ENCODE results near the gene FBXO31. TPM values are rescaled to one million over a fixed set of nuclear protein-coding genes. Genes with fewer than 3 reads are reported as not detected.
"Not testable (repeated sequence)": the region's sequence is repeated elsewhere in the genome, so short reads cannot be mapped to it uniquely, and the experiment has no call there.

FBXO31 gene
- total RNA-seq, 1 donor = 21.3 TPM

DNA sequence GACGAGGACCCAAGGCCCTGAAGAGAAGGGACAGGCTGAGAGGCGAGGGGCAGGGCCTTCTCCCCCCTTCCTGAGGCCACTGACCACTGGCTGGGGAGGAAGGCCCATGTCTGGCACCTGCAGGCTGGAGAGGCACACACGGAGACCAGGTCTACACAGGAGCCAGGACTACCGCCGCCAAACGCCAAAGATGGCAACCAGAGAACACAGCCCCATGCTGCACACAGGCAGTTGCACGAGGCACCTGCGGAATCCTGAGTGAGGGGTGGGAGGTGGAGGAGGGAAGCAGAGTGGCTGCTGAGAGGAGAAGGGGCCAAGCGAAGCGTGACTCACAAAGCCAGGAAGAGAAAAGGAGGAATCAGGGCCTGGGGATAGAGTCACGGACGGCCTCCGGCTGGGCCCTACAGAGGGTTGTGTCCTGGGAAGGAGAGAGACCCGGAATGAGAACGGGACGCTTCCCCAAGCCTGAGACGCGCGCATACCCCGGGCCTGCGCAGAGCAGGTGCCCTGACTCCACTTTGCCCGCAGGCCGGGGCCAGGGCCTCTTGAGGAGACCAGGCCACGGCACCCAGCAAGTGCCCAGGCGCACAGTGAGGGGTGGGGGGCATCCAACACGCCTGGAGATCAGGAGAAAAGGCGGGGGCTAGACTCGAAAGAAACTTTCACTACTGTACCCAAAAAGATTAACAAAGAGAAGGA is 37.7 kb downstream of the FBXO31 start:
- no peak for DNase-seq (ENCODE audit: low read depth in 2 of 3, low spot score in 2 of 3)

DNA sequence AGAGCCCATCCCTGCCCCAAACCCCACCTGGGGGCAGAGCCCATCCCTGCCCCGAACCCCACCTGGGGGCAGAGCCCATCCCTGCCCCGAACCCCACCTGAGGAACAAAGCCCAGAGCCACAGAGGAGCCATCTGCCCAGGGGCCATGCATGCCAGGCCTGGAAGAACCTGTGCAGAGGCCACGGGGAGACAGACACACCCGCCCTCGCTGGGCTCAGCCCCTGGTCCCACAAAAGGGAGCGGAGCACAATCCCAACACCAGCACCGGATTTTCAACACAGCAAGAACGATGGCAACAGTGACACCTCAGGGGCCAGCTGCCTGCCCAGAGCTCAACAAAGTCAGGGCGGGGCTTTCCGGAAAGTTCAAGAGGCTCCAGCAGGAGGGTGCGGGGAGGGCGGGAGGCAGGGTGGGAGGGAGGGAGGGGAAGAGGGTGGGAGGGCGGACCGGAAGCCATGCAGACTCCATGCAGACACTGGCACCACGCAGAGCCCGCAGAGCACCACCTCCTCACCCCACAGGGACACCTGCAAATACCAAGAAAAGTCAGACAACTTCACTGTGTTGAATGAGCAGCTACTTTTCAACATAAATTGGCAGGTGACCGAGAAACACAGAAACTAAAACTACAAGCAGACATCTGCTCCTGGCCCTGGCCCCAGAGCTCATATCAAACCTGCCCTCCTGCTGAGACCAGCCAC is 38.5 kb downstream of the FBXO31 start:
- peak in 2 of 3 donors; percentile 6 to 9 for DNase-seq (ENCODE audit: low read depth in 2 of 3, low spot score in 2 of 3)

DNA sequence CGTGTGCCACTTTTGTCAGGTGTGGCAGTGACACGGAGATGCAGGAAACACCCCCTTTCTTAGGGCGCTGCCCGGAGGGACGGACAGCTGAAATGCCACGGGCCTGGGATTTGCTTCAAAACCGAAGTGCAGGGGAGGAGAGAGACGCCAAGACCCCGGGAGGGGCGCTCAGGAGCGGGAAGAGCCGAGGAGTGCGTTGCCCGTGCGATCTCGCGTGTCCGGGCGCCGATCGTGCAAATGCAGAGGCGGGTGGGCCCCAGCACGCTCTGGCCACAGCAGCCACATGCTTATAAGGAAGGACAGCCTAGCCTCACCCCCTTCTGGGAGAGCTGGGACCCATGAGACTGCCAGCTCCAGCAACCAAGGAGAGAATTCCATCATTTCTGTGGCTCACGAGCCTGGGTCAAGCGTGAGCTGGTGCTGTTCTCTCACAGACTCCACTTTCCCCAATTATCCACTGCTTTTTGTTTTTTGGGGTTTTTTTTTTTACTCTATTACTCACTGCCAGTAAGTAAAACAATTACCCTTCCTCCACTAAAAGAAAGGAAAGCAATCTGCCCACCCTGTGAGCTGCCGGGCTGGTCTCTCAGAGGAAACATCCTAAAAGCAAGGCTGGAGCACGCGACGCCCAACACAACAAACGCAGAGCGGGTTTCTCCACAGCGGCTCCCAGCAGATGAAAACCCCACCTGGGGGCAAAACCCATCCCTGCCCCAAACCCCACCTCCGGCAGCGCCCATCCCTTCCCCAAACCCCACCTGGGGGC is 39.2 kb downstream of the FBXO31 start:
- DNase-seq (ENCODE audit: low read depth in 2 of 3, low spot score in 2 of 3) = no peak

DNA sequence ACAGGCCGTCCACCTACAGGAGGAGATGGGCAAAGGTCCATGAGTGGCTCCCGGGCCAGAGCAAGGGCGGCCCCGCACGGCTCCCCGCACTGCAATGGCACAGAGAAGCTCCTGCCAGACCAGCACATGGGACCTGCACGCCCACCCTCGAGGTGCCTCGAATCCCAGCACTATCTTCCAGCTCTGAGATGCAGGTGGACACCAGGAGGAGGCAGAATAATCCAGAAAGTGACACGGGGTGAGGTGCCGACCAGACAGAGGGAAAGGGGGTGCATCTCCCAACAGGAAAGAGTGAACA is 39.9 kb downstream of the FBXO31 start:
- no peak for DNase-seq (ENCODE audit: low read depth in 2 of 3, low spot score in 2 of 3)

DNA sequence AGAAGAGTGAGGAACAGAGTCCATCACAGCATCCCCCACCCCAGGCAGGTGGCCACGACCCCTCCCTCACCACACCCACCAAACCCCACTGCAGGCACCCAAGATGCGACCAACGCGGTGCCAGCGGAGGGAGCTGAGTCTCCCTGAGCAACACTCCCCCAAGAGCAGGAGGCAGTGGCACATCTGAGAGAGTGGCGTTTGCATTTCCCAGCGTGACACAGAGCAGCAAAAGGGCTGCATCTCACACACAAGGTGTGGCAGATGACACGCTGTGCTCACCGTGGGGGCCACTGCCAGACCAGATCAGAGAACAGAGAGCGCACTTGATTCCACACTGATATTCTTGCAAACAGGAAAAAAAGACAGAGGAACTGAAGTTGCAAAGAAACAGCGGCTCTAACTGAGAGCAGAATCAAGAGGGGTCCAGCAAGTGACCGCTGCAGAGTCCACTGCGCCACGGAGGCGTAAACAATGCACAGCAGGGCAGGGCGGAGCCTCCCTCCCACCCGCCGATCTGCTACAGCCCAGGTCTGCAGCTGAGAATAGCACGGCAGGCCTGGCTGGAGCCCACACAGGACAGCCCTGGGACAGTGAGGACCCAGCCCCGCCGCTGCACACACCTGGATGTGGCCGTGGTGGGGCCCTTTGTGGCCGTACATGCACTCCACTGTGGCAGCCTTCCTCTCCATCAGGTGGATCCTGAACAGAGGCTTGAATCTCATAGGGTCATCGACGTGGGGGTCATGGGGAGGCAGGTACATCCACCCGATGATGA is 40.4 kb downstream of the FBXO31 start:
- no peak for DNase-seq (ENCODE audit: low read depth in 2 of 3, low spot score in 2 of 3)

DNA sequence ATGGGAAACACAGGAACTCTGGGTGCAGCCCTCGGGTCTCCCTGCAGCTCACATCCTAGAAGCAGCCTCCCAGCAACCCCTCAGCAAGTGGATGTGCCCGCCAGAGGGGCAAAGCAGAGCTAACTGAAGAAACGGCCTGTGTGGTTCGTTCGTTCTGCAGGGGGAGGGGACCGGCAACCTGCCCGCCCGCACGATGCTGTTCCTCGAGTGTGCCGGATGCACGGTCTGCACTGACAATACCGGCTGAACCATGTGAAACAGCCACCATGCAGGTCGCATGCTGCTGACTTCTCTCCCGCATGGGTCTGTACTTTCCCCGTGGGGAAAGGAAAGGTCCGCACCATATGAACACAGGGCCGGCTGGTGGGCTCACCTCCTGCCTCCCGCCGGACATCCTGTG is 41.1 kb downstream of the FBXO31 start:
- DNase-seq (ENCODE audit: low read depth in 2 of 3, low spot score in 2 of 3) = no peak

DNA sequence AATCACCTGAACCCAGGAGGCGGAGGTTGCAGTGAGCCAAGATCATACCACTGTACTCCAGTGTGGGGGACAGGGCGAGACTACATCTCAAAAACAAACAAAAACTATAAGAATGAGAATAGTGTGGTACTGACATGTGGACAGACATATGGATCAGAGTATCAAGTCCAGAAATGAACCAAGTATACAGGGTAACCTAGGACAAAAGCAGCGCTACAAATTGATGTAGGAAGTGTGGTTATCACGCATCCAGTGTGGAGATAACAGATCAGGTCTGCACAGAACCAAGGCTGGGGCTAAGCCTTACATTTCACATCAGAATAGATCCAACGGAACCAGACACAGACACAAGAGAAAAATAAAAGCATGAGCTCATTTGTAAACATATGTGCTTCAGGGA is 43.4 kb downstream of the FBXO31 start:
- no peak for DNase-seq (ENCODE audit: low read depth in 2 of 3, low spot score in 2 of 3)

DNA sequence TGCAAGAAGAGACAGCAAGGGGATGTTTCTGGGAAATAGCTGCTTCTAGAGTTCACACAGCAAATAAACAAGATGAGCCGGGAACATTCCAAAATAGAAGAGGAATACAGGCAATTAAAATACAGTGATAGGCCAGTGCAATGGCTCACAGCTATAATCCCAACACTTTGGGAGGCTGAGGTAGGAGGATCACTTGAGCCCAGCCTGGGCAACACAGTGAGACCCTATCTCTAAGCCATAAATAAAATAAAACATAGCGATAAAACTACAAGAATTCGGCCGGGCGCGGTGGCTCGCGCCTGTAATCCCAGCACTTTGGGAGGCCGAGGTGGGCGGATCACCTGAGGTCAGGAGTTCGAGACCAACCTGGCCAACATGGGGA is 43.9 kb downstream of the FBXO31 start:
- not testable (repeated sequence) for DNase-seq (ENCODE audit: low read depth in 2 of 3, low spot score in 2 of 3)

DNA sequence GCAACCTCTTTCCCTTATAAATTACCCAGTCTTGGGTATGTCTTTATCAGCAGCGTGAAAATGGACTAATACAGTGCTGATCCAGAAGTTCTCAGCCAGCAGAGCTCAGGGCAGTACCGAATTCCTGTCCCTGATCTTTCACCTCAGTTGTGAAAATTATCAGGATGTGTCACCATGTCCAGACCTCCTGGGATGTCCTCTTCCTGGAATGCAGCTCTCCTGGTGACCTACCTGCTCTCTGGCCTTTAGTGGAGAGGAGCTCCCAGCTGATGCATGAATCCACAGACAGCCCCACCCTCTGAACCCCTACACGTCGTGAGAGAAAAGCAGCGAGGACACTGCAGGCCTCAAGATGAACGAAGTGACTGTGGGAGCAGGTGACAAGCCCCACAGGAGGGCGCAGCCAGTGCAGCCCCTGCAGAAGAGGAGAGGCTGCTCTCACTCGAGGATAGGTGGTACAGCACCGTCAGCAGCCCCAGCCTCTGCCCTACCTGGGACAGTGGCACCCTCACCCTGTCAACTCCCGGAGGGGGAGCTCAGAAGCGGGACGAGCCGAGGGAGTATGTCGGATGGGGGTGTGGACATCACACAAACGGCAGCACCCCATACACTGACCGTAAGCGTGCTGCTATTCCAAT is 44.4 kb downstream of the FBXO31 start:
- no peak for DNase-seq (ENCODE audit: low read depth in 2 of 3, low spot score in 2 of 3)

DNA sequence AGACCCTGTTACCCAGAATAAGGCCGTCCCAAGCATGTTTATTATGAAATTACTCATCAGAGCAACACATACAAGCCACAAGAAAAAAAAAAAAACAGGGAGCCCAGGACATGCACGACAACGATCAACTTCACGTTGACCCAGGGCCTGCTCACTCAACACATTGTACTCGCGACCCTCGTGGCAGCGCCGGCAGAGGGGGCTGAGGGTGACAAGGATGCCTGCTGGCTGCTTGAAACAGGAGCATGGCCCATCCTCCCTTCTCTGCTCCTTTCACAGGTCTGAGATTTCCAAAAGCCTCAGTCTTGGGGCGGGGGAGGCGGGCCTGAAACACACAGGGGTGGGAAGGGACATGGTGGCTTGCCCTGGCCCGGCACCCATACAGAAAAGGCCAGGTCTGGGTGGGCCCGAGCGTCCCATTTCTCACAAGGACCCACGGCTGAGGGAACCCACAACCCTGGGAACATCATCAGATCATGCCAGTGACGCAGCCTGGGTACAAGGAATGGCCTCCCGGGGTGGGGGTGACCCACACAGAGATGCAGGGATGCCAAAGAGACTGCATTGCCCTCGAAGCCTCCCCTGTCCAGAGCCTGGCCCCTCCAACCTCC is 45.3 kb downstream of the FBXO31 start:
- no peak for DNase-seq (ENCODE audit: low read depth in 2 of 3, low spot score in 2 of 3)

DNA sequence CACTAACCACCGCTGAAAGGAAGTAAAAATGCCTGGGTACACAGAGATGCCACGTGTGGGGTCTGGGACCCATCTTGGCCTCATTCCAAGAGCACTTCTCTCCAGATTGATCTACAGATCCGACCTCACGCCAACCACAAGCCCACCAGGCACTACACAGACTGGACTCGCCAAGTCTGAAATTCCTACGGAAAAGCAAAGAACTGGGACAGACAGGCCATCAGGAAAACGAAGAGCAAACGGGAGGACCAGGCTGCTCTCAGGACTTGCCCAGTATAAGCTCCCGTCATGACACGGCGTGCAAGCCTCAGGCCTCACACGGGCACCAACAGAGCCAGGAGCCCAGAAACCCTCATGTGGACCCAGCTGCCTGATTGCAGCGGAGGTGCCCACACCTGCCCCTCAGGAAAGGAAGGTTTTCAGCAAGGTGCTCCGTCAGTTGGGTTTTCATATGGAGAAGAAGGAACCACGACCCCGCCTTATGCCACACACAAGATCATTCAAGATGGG is 46.3 kb downstream of the FBXO31 start:
- peak in 1 of 3 donors; percentile 74 for DNase-seq (ENCODE audit: low read depth in 2 of 3, low spot score in 2 of 3)

DNA sequence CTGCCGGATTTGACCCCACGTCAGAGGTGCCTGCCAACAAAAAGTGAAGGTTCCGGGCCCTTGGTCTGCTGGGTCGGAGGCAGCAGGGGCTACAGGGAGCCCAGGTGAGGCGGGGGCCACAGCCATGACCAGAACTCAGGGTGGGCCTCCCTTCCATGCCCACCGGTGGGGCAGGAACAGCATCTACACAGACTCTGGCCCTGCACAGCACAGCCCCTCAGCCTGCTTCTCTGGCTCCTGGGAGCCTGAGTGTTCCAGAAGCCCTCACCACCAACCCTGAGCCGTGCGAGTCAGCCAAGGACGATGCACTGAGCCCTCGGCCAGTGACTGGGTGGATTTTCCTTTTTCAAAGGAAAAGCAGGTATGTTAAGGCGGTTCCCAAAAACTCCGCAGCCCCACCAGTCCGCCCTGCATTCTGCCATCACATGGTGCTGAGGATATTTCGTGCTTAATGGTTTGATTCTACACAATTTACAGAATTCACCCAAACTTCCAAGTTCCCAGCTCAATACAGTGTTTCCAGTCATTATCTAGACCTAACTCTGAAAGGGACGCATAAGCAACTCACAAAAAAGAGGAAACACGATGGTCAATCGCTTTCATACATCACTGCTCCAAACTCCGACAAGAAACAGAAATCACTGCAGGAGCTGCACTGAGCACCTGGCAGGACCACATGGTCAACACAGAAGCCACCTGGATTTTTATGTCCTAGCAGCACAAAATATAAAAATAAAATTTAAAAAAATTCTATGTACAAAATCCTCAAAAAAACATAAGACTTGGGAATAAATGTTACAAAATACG is 46.9 kb downstream of the FBXO31 start:
- no peak for DNase-seq (ENCODE audit: low read depth in 2 of 3, low spot score in 2 of 3)

DNA sequence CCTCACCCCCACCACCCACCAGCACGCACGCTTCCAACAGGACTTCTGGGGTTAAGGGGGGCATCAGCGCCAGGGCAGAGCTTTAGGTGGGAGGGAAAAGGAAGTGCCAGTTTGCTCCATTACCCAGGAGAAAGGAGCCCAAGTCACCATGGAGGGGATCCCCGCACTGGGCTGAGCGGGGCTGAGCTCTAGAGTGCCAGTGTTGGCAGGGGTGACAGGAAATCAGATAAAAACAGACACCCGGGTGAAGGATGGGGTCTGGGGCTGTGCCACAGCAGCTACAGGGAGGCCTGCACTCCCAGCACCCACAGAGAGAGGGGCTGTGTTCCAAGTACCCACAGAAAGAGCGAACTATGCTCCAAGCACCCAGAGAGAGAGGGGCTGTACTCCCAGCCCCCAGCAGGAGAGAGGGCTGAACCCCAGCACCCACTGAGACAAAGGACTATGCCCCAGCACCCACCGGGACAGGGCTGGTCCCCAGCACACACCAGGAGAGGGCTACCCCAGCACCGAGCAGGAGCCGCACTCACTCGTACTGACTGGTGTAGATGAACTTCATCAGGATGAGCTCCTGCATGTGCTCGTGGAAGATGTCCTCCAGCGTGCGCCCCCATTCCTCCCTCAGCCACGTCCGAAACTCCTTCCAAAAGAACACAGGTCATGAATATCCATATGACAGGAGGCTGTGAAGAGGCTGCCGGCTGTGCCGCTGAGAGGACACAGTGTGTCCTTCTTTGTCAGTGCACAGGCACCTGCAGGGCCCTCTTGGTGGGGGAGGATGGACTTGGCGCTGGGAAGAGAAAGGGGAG is 47.7 kb downstream of the FBXO31 start:
- DNase-seq (ENCODE audit: low read depth in 2 of 3, low spot score in 2 of 3) = peak in 1 of 3 donors; percentile 9

DNA sequence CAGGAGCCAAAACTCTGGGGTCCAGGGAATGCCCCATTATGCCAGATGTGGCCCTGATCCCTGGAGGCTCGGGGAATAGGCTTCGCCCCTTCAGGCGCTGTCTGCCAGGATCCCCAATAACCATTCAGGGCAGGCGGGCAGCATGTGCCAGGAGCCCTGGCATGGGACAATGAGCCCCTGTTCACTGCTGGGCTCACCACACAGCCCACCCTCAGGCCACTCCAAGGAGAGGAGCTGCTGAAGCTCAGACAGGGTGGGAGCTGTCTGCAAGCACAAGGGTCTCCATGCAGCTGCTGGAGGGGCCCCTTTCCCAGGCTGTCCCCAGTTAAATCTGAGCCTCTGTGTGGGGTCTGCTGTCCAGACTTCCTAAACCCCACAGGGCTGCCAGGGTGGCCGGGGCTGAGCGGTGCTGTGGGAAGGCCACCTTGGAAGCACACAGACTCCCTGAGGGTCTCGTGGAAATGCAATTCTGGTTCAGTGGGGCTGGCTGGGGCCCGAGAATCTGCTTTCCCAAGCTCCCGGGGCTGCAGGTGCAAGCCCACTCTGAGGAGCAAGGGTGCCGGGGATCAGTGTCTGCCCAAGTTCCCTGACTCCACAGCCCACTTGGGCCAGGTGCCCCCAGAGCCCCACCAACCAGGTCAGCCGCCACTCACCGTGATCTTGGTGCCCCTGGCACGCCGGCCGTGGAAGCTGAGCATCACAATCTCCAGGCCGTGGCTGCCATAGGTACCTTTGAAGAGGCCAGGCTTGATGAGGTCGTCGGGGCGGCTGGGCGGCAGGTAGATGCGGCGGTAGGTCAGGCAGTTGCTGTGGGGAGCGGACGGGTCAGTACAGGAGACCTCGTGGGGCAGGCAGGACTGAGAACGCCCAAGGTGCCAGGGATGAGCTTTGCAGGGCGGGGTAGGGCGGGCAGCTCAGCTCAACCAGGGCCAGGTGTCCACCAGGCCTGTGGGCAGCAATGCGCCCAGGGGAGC is 48.6 kb downstream of the FBXO31 start:
- DNase-seq (ENCODE audit: low read depth in 2 of 3, low spot score in 2 of 3) = no peak

DNA sequence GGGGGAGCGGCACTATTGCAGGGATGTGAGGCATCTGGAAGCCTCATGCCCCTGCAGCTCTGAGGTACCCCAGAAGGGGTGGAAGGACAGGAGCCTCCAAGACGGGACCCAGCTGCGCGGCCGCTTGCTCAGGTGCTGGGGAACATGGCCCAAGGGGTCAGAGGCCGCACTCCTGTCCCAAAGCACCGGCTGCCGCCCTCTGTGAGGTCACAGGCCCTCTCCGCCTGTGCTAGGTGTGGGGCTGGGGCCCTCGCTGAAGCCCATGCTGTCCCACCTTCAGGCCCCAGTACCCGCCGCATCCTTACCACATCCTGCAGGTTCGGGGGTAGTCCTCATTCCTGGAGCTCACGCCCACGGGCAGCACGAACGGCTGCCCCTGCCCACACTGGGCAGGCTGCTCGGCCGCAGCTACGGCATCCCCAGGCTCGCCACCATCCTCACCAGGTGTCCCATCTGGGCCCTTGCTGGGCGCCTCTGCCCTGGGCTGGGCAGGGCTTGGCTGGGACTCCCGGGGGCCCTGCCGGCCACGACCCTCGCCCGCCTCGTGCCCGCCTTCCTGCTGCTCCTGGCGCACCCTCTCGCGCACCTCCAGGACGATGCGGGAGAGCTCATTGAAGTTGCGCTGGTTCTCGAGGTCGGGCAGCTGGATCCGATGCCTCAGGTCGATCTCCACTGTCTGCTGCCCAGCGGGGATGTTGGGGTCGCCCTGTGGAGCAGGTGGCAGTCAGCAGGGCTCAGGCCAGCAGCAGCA is 49.8 kb downstream of the FBXO31 start:
- no peak for DNase-seq (ENCODE audit: low read depth in 2 of 3, low spot score in 2 of 3)

DNA sequence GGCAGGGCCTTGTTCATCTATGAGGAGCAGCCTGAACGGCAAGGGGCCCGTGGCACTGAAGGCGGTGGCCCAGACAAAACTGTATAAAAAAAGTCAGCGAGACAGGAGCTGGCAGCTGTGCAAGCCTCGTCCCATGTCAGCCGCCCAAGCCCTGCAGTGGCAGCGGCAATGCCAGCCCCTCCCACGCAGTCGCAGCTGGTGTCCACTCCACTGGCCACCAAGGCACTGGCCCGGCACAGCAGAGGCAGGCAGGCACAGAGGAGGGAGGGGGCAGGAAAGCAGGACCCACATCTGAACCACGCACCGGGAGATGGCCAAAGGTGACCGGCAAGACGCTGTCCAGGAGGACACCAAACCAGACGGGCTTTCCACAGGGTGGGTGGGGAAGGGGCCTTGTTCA is 50.5 kb downstream of the FBXO31 start:
- no peak for DNase-seq (ENCODE audit: low read depth in 2 of 3, low spot score in 2 of 3)

DNA sequence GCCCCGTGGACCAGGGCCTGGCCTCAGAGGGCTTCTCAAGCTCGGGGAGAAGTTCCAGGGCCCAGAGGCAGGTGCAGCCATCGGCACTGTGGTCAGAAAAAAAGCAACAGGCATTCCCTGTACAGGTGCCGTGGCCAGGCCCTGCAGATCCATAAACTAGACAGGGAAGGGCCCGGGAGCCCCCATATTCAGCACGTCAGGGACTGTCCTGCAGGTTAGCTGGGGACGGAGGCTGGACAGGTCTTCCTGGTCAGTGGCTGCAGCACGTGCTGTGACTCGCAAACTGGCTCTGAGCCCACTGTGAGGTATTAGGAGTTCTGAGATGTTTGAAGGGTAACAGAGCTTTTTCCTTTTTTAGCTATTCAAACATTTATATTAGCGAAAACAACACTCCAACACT is 51.4 kb downstream of the FBXO31 start:
- DNase-seq (ENCODE audit: low read depth in 2 of 3, low spot score in 2 of 3) = no peak
